ENCODE results near the gene BNIP3. TPM values are rescaled to one million over a fixed set of nuclear protein-coding genes. Genes with fewer than 3 reads are reported as not detected.

BNIP3 gene
- total RNA-seq (93.2 and 112 TPM in 2 replicates), polyA plus RNA-seq (82.4 and 89.5 TPM in 2 replicates)

GRCh38 chr10:131981429-131982184 lies at the start of gene BNIP3:
Gene BNIP3, minus strand, starts transcription at chr10:131981923. Its CDS starts 117 bp downstream, at chr10:131981806.
- Histone ChIP-seq H3K79me2 (peaks cover 39% of the 10 kb centered on the region), H3K4me1 (ENCODE audit: insufficient read depth) (peaks cover 4% of the 10 kb centered on the region), H3K9me2 (replicated peaks; ENCODE audit: insufficient read depth) (no peaks in the 10 kb centered on the region), H3K9me3 (ENCODE audit: low read depth) (no peaks in the 10 kb centered on the region), H3K27me3 (no peaks in the 10 kb centered on the region), H2AFZ (peak within 1 kb of the TSS; percentile 93), H4K20me1 (ENCODE audit: insufficient read depth, poor library complexity, severe bottlenecking) (peaks cover 35% of the 10 kb centered on the region), H3K27ac (peak within 1 kb of the TSS; percentile 78), H3K4me2 (peak within 1 kb of the TSS; percentile 96), H3K4me3 (peak within 1 kb of the TSS; percentile 95), H3K36me3 (replicated peaks; ENCODE audit: insufficient read depth, low read depth) (no peaks in the 10 kb centered on the region)
- DNase-seq (ENCODE audit: low spot score): peak; percentile 98
- TF ChIP-seq CTCF (IDR thresholded peaks at IDR 0.05; ENCODE audit: poor library complexity): no peak
- TF ChIP-seq EZH2phosphoT487 (IDR thresholded peaks at IDR 0.05; ENCODE audit: low read depth, severe bottlenecking, unreplicated experiment): no peak
- no peak for TF ChIP-seq EZH2 (IDR thresholded peaks at IDR 0.05; ENCODE audit: borderline replicate concordance)
- WGBS (ENCODE audit: low lambda C conversion rate, missing lambda C conversion rate): under 1% methylated on average over 60 of the region's 100 CpGs

GRCh38 chr10:132030898-132031463 lies 49.3 kb upstream of the BNIP3 start:
- H3K4me3 ChIP-seq: no peak overlapping the region
- no peak for DNase-seq (ENCODE audit: low spot score)
- no peaks in the 10 kb centered on the region for H3K79me2 ChIP-seq
- H3K4me2 ChIP-seq: no peak overlapping the region
- no peaks in the 10 kb centered on the region for H3K9me2 ChIP-seq (replicated peaks; ENCODE audit: insufficient read depth)
- 84% methylated on average over 12 of the region's 12 CpGs for WGBS (ENCODE audit: low lambda C conversion rate, missing lambda C conversion rate)
- H2AFZ ChIP-seq: no peak overlapping the region
- H3K27ac ChIP-seq: no peak overlapping the region
- H4K20me1 ChIP-seq (ENCODE audit: insufficient read depth, poor library complexity, severe bottlenecking): no peaks in the 10 kb centered on the region
- H3K27me3 ChIP-seq: peaks cover 34% of the 10 kb centered on the region
- no peak for TF ChIP-seq EZH2phosphoT487 (IDR thresholded peaks at IDR 0.05; ENCODE audit: low read depth, severe bottlenecking, unreplicated experiment)
- no peak for TF ChIP-seq EZH2 (IDR thresholded peaks at IDR 0.05; ENCODE audit: borderline replicate concordance)
- TF ChIP-seq CTCF (IDR thresholded peaks at IDR 0.05; ENCODE audit: poor library complexity): no peak
- H3K4me1 ChIP-seq (ENCODE audit: insufficient read depth): peaks cover under 1% of the 10 kb centered on the region
- H3K9me3 ChIP-seq (ENCODE audit: low read depth): no peaks in the 10 kb centered on the region
- no peaks in the 10 kb centered on the region for H3K36me3 ChIP-seq (replicated peaks; ENCODE audit: insufficient read depth, low read depth)

- Histone ChIP-seq H2AFZ (no peak overlapping the region), H3K9me2 (replicated peaks; ENCODE audit: insufficient read depth) (no peaks in the 10 kb centered on the region), H3K27ac (no peak overlapping the region), H3K27me3 (peaks cover 24% of the 10 kb centered on the region), H3K4me1 (ENCODE audit: insufficient read depth) (no peaks in the 10 kb centered on the region), H3K36me3 (replicated peaks; ENCODE audit: insufficient read depth, low read depth) (no peaks in the 10 kb centered on the region), H3K4me3 (no peak overlapping the region), H3K79me2 (no peaks in the 10 kb centered on the region), H3K4me2 (no peak overlapping the region), H3K9me3 (ENCODE audit: low read depth) (no peaks in the 10 kb centered on the region), H4K20me1 (ENCODE audit: insufficient read depth, poor library complexity, severe bottlenecking) (no peaks in the 10 kb centered on the region)
- 78% methylated on average over 6 of the region's 6 CpGs for WGBS (ENCODE audit: low lambda C conversion rate, missing lambda C conversion rate)
- no peak for DNase-seq (ENCODE audit: low spot score)
- TF ChIP-seq EZH2 (IDR thresholded peaks at IDR 0.05; ENCODE audit: borderline replicate concordance) (no peak), CTCF (IDR thresholded peaks at IDR 0.05; ENCODE audit: poor library complexity) (no peak), EZH2phosphoT487 (IDR thresholded peaks at IDR 0.05; ENCODE audit: low read depth, severe bottlenecking, unreplicated experiment) (no peak)
These were observed 47.0 kb upstream of the BNIP3 start for GRCh38 chr10:132028706-132029105.

Measured in hepatocyte (in vitro differentiated cells).